GM12873 (cell line): Measurements from ENCODE around the gene SIL1.

ENCODE experiments used
- CTCF ChIP-seq: IDR thresholded peaks from 2 replicates; pipeline ENCODE4 v1.5.1; 2012; ENCODE audit warnings: low read depth, mild to moderate bottlenecking, moderate library complexity, low read length, control low read depth; ENCODE audit not compliant: insufficient read depth; ENCODE audit errors: missing control alignments

The SIL1 gene

DNA sequence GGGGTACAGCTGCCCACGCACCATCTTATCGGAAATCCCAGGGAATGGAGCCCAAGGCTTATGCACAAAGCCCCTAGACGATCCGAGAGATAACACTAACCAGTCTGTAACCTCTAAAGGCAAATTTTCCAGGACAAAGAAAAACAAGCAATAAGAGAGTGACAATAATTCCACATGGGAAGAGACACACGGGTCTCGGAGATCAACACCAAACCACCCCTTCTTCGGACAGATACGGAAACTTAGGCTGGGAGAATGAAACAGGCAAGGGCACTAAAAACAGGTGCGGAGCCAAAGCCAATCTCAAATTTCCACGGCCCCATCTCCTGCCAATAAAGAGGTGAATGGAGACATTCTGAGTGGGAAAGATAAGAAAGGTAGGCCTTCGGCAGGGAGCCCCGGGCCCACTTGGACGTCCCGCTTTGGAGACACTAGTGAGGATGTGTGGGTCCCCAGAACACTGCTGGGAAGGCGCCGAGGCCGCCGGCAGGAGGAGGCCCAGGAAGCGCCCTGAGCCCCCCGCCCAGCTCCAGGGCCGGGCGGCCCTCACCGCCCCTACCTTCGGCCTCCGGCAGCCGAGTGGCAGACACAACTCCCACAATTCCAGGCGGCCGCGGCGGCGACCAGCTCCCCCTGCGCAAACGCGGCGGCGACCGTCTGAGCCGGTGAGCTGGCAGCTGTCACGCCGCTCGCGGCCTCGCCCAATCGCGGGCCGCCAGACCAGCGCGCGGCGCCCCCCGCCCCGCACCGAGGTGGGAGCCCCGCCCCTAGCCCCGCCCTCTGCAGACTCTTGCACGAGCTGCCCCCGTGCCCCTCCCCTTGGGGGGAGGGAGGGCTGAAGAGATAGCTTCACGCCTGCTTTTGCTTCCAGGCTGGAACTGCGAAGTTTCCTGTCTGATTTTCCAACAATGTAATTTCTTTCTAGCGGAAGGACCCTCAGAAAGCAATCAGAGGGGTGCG, at the start of gene SIL1:
Gene SIL1, minus strand, starts transcription at position 659 of the 960 bp plus-strand sequence. CDS start 70,525 bp downstream, outside the sequence.
- TF ChIP-seq CTCF, result no peak

DNA sequence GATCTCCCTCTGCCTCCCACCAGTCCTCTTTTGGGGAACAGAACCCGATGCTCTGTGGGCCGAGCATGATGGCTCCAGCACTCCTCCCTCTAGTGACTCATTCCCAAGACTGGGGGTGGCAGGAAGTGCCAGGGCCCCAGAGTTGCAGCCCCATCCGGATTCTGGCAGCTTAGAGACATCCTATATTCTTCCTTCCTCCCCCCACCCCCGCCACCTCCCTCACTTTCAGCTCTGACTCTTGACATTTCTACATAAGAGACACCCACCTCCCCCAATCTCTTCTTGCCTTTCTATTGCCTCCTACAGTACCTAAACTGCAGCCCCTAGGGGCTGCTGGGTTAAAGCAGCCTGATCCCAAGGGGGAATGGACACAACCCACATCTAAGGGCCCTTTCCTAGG, 48.2 kb upstream of the SIL1 start:
- no peak for TF ChIP-seq CTCF

DNA sequence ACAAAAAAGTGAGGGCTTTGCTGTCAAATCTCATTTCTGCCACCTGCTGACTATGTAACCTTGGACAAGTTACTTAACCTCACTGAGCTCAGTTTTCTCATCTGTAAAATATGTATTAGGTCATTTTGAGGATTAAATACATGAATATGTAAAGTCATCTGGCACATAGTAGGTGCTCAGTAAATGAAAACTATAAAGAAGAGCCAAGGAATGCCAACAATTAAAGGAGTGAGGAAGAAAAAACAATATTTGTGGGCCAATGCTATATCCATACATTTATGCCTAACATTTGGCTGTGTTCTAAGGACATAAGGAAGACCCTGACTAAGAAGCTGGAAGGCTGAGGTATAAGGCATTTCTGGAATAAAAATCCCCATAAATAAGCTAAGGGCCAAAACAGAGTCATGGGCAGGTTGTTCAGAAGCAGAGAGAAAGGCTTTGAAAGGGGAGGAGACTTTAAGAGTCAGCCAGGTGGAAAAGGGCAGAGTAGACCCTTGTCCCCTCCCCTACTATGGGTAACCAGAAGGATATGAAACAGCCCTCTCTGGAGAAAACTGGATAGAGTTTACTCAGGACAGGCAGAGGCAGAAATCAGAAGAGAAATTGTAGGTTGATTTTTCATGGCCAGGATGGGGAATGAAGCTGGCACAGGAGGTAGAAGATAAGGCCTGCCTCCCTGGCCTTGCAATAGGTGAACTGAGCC, 47.6 kb upstream of the SIL1 start:
- TF ChIP-seq CTCF, result no peak

DNA sequence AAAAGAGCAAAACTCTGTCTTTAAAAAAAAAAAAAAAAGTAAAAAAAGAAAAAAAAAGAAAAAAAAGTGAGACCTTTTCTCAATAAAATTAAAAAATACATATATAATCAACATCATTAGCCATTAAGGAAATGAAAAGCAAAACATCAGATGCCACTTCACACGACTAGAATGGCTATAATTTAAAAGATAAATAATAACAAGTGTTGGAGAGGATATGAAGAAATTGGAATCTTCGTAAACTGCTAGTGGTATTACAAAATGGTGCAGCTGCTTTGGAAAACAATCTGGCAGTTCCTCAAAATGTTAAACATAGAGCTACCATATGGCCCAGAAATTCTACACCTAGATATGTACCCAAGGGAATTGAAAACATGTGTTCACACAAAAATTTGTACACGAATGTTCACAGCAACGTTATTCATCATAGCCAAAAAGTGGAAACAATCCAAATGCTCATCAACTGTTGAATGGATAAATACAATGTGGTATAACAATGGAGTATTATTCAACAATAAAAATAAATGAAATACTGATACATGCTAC, 45.3 kb upstream of the SIL1 start:
- no peak for TF ChIP-seq CTCF

- no peak for TF ChIP-seq CTCF
Measured at GRCh38 chr5:139241139-139241538, 43.0 kb upstream of the SIL1 start.

- TF ChIP-seq CTCF, result no peak
Measured at GRCh38 chr5:139236479-139236878, 38.3 kb upstream of the SIL1 start.
